GM18951 (cell line): ENCODE measurements around the gene MAP3K7.

Source experiments
- POLR2A ChIP-seq: IDR thresholded peaks from 4 replicates; pipeline ENCODE4 v1.6.1; 2011; ENCODE audit warnings: mild to moderate bottlenecking; ENCODE audit not compliant: insufficient read length, insufficient read depth; ENCODE audit errors: extremely low read depth
- in situ Hi-C: fragments of 300-500 bp; cut with MboI; formaldehyde crosslinking; loops from one replicate; pipeline ENCODE4 v1.12.0; 2022; ENCODE audit warnings: low sequenced_read_pairs, mixed read lengths, inconsistent platforms; ENCODE audit not compliant: unreplicated experiment

The MAP3K7 gene

DNA sequence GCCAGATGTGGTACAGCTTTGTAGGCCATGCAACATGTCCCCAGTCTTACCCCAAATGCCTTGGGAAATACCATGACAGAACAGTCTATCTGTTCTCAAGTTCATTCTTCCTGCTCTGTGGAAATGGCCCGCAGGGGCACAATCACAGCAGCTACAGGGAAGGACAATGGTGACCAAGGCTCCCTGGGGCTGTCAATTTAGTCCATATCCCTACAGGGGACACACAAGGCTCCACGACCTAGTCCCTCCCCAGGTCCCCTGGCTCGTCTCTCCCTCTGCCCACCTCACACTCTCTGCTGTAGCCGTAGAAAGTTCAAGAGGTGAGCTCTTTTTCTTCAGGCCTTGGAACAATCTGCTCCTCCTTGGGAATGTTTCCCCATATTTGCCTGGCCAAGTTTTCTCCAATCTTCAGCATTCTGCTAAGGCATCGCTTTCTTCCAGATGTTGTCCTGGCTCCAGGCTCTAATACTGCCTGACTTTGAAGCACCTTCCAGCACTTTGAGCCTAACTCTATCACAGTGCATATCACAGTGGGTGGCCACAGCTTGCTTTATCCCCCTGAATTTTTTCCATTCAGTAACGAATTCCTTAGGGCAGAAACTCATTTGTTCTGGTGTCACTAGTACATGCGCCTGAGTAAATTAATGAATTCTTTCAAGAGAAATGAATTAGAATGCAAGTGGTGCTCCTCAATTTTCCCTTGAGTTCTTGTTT, 92.6 kb downstream of the MAP3K7 start:
- TF ChIP-seq POLR2A: no peak
- in situ Hi-C loops: no loop called here

DNA sequence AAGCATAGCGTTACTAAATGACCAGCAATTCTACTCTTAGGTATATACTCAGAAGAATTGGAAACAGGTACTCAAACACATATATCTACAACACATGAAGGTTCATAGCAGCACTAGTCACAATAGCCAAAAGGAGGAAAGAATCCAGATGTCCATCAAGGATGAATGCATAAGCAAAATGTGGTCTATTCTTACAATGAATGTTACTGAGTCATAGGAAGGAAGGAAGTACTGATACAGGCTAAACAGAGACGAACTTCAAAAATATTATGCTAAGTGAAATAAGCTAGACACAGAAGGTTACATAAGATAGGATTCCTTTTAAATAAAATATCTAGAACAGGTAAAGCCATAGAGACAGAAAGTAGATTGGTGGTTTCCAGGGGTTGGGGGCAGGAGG, 93.5 kb downstream of the MAP3K7 start:
- in situ Hi-C loops: no loop called here
- no peak for TF ChIP-seq POLR2A

DNA sequence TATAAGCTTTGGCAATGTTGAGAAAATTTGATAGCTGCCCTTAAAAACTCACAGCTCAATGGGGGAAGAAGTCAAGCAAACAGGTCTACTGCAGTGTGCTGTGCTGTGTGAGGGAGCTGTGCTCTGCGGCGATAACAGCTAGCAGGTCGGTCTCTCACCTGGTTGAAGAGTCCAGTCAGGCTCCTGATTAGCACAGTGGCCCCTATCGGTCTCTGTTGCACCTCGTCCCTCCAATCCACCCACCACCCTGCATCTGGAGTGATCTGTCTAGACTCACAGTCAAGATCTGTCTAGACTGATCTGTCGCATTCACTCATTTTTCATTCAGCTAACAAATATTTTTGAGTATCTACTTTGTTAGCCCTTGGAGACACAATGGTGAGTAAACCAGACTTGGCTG, 94.1 kb downstream of the MAP3K7 start:
- in situ Hi-C loops: no loop called here
- TF ChIP-seq POLR2A: no peak

DNA sequence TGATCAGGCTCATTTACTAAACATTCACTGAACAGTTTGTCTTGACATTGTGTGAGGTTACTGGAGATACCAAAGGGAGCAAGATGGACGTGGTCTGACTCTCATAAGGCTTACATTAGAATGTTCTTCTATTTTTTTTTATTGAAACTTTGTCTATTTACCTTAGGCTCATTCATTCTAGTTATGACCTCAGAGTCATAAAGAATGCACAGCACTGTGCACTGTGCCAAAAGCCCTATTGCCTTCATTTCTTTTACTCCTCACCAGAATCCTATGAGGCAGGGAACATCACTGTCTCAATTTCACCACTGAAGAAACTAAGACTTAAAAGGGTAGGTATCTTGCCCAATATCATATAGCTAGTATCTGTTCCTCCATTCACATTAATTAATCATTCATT, 94.5 kb downstream of the MAP3K7 start:
- in situ Hi-C loops: no loop called here
- no peak for TF ChIP-seq POLR2A

DNA sequence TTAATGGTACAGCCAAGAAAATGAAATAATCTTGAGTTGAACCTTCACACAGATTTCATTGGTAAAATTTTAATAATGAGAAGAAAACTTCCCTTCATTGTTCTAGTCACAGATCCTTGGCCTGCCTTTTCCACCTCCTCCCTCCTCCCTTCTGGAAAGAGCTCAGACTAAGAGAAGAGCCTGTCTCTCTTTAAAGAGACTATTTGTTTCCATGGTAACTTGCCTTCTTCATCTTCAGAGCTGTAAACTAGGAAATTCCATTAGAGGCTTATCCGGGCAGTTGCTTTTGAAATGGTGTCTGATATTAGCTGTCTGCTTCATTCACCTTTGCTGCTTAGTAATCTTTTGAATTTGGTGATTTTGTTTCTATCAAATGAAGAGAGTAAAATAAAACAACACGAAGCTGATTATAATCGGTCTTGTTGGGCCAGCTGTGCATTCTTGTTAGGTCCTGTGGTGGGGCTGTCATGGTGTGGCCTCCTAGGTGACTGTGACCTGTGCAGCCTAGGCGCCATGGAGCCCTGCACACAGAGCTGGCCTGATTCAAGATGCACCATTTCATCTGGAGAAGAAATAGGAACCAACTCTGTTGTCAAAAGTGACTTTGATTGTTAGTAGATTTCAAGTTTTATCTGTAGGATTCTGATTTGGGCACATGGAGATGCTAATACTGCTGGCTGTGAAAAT, 96.7 kb downstream of the MAP3K7 start:
- no peak for TF ChIP-seq POLR2A

DNA sequence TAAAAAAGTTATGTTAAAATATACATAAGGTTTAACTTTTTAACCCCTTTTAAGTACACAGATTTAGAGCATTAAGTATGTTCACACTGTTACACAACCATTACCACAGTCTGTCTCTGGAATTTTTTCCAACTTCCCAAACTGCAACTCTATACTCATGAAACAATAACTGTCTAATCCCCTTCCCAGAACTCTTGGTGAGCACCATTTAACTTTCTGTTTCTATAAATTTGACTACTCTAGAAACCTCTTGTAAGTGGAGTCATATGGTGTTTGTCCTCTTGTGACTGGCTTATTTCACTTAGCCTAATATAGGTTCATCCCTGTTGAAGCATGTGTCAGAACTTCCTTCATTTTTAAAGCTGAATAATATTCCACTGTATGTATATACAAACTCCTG, 98.1 kb downstream of the MAP3K7 start:
- in situ Hi-C loops: no loop called here
- TF ChIP-seq POLR2A: no peak

More for the DNA sequence above, 96.7 kb downstream of the MAP3K7 start:
- in situ Hi-C loops: no loop called here

DNA sequence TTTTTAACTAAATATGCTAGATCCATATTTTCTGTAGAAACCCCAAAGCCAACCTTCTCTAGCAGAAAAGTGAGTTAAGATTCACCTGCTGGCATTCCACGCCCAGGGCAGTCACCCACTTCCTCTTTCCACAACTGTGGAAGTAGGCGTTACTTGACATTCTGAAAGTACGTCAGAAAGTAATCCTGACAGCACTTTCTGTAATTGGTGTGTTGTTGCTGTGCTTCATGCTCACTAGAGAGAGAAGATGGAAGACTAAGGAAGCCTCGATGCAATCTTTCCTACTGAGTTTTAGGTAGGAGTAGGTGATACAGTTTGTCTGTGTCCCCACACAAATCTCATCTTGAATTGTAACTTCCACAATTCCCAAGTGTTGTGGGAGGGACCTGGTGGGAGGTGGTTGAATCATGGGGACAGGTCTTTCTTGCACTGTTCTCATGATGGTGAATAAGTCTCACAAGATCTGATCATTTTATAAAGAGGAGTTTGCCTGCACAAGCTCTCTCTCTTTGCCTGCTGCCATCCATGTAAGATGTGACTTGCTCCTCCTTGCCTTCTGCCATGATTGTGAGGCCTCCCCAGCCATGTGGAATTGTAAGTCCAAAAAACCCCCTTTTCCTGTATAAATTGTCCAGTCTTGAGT, 101.1 kb downstream of the MAP3K7 start:
- in situ Hi-C loops: no loop called here
- TF ChIP-seq POLR2A: no peak

DNA sequence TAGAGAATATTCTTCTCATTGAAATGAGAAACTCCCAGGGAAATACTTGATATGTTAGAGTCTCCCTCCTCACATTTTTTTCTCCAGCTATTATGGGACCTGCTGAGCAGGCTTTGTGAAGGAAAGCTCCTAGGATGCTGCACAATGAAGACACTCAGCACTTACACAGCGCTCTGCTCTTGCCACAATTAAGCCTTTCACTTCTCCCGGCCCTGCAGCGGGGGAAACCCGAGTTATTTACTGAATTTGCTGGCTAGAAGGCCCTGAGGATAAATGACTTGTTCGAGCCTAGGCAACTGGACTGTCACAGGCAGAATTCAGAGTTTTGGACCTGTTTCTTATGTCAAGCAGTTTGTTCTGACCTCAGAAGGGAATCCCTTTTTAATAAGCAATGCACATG, 102.0 kb downstream of the MAP3K7 start:
- TF ChIP-seq POLR2A: no peak
- in situ Hi-C loops: no loop called here

DNA sequence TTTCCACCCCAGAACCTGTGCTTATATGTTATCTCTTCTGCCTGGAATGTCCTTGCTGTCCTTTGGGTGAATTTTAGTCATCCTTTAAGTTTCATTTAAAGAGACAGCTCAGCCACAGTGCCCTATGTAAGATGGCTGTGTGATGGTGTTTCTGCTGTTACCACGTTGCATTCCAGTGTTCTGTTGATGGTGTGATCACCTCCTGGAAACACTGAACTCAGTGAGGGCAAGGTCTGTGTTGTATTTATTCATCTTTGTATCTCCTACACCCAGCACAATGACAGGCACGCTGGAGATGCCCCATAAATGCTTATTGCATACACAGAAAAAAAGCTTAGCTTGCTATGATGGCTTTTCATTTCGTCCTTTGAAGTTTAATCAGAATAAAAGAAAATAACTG, 102.5 kb downstream of the MAP3K7 start:
- in situ Hi-C loops: no loop called here
- TF ChIP-seq POLR2A: no peak

DNA sequence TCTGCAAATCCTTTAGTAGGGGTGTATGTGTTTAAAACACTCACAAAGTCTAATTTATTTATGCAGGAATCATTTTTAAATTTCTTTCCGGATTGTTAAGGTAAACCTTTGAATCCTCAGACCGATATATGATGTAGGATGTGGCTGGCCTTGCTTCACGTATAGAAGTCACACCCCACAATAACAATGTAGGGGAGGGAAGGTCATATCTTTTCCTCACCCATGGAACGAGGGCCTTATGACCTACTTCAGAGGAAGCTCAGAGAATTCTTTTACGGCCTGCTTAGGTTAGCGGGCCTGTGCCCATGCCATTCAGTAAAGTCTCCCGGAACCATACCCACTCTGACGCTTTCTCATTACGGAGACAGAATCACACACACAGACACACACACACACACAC, 102.9 kb downstream of the MAP3K7 start:
- no peak for TF ChIP-seq POLR2A
- in situ Hi-C loops: no loop called here

DNA sequence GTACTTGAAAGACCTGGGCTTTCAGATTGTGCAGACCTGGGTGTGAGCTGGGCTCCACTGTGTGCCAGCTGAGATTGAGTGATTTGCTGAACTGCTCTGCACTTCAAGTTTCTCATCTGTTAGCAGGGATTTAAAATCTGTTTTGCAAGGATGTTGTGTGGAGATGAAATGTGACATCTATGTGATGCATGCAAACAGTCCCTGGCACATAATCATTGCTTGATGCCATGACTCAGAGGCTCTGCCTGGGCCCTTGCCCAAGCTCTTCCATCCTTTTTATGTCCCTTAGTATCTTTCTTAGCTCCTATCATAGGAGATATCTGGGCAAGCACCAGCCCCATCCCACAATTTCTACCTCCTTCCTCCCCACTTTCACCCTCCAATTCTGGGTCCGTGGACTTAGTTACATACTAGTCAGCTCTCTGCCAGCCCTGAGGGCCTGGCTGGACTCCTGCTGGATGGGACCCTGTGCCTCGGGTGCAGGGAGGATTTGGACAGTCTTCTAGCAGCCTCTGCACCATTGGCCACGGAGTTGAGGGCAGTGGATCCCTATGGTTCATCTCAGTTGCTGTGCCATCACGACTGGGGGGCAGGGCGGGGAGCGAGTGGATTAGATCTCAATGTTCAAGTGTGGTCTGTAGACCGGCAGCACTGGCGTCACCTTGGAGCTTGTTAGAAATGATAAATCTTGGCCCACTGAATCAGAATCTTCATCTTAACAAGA, 103.6 kb downstream of the MAP3K7 start:
- TF ChIP-seq POLR2A: no peak
- in situ Hi-C loops: no loop called here

DNA sequence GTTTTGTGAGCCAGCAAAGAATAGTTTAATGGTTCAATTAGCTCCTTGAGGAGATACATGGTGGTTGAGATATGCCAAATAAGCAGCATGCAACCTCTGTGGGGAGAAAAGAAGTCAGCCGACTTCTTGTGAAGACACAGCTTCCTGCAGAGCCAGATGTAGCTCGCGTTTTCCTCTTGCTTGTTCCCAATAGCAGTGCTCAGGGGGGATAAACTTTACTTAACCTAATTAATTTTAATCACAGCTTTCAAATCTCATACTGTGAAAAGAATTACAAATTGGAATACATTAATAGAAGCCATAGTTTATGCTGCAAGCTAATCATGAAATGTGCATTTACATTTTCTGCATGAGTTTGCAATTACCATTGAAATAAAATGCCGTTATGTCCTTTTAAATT, 106.2 kb downstream of the MAP3K7 start:
- TF ChIP-seq POLR2A: no peak
- in situ Hi-C loops: no loop called here

DNA sequence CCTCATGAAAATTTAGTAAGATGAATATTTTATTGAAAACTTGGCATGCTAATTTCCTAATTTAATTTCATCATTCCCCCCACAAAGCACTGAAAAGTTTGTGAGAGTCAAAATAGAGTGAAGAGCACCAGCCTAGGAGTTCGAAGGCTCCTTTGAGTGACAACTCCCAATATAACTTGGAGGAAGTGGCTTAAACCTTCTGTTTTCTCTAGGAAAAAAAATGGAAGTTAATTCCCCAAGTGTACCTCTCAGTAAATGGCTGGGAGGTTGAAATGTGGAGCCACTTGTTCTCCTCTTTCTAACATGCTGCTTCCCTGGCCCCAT, 107.3 kb downstream of the MAP3K7 start:
- no peak for TF ChIP-seq POLR2A
- in situ Hi-C loops: loop anchor here (5.0 to 10.0 kb wide), 2 partner anchors 185 to 547 kb away; partner anchors contain the start of gene BACH2
